H9 (cell line): ENCODE measurements around the gene LMAN1. TPM values are rescaled to one million over a fixed set of nuclear protein-coding genes. Genes with fewer than 3 reads are reported as not detected.

Experiments
- DNase-seq: peaks from one replicate; pipeline ENCODE4 v3.0.0-alpha.2; 2017
- H2AFZ ChIP-seq: one replicate; pipeline ENCODE4 v1.6.1; 2013; ENCODE audit warnings: mild to moderate bottlenecking, low read length, control low read depth, moderate library complexity
- H2AK5ac ChIP-seq: 2 replicates; pipeline ENCODE4 v1.6.1; 2013; ENCODE audit warnings: low read length, control low read depth, mixed read lengths; ENCODE audit not compliant: insufficient read length
- H2BK120ac ChIP-seq: one replicate; pipeline ENCODE4 v1.6.1; 2013; ENCODE audit warnings: low read depth, mild to moderate bottlenecking, low read length, control low read depth, inconsistent platforms; ENCODE audit not compliant: poor library complexity, severe bottlenecking
- H2BK12ac ChIP-seq: 2 replicates; pipeline ENCODE4 v1.6.1; 2013; ENCODE audit warnings: low read length, control low read depth, mixed read lengths, low read depth; ENCODE audit not compliant: insufficient read length
- H2BK15ac ChIP-seq: 2 replicates; pipeline ENCODE4 v1.6.1; 2013; ENCODE audit warnings: low read depth, low read length, control low read depth
- H2BK20ac ChIP-seq: one replicate; pipeline ENCODE4 v1.6.1; 2013; ENCODE audit warnings: low read depth, mild to moderate bottlenecking, low read length, control low read depth, inconsistent platforms; ENCODE audit not compliant: poor library complexity, severe bottlenecking
- H2BK5ac ChIP-seq: 2 replicates; pipeline ENCODE4 v1.6.1; 2013; ENCODE audit warnings: low read length, control low read depth, mixed read lengths; ENCODE audit not compliant: insufficient read length
- H3K14ac ChIP-seq: 2 replicates; pipeline ENCODE4 v1.6.1; 2013; ENCODE audit warnings: low read length, control low read depth; ENCODE audit not compliant: insufficient read depth
- H3K18ac ChIP-seq: 2 replicates; pipeline ENCODE4 v1.6.1; 2013; ENCODE audit warnings: low read depth, mild to moderate bottlenecking, mixed read lengths, low read length, control low read depth; ENCODE audit not compliant: insufficient read length
- H3K23ac ChIP-seq: 2 replicates; pipeline ENCODE4 v1.6.1; 2013; ENCODE audit warnings: low read length, control low read depth, mixed read lengths, low read depth; ENCODE audit not compliant: insufficient read length
- H3K23me2 ChIP-seq: 2 replicates; pipeline ENCODE4 v1.6.1; 2013; ENCODE audit warnings: low read depth, mild to moderate bottlenecking, mixed read lengths, low read length, control low read depth; ENCODE audit not compliant: insufficient read length, poor library complexity, severe bottlenecking
- H3K27ac ChIP-seq: 2 replicates; pipeline ENCODE4 v1.5.1; 2013; ENCODE audit warnings: low read length, control low read depth, mixed read lengths, low read depth; ENCODE audit not compliant: insufficient read length
- H3K27me3 ChIP-seq: 2 replicates; pipeline ENCODE4 v1.6.1; 2013; ENCODE audit warnings: low read length, control low read depth, inconsistent platforms; ENCODE audit not compliant: insufficient read depth
- H3K4ac ChIP-seq: 2 replicates; pipeline ENCODE4 v1.6.1; 2013; ENCODE audit warnings: low read depth, mild to moderate bottlenecking, control low read depth, inconsistent platforms, low read length, moderate library complexity
- H3K4me1 ChIP-seq: 2 replicates; pipeline ENCODE4 v1.6.1; 2013; ENCODE audit warnings: low read length, control low read depth, inconsistent platforms; ENCODE audit not compliant: insufficient read depth
- H3K4me2 ChIP-seq: 2 replicates; pipeline ENCODE4 v1.6.1; 2013; ENCODE audit warnings: low read length, control low read depth, mixed read lengths; ENCODE audit not compliant: insufficient read length, insufficient read depth
- H3K56ac ChIP-seq: 2 replicates; pipeline ENCODE4 v1.6.1; 2013; ENCODE audit warnings: low read depth, mild to moderate bottlenecking, mixed read lengths, low read length, control low read depth; ENCODE audit not compliant: insufficient read length
- H3K79me1 ChIP-seq: 2 replicates; pipeline ENCODE4 v1.6.1; 2013; ENCODE audit warnings: low read depth, mild to moderate bottlenecking, moderate library complexity, low read length, control low read depth, inconsistent platforms; ENCODE audit not compliant: insufficient read depth, poor library complexity, severe bottlenecking
- H3K79me2 ChIP-seq: 2 replicates; pipeline ENCODE4 v1.6.1; 2013; ENCODE audit warnings: low read length, control low read depth, inconsistent platforms; ENCODE audit not compliant: insufficient read depth
- H3K9ac ChIP-seq: 2 replicates; pipeline ENCODE4 v1.6.1; 2013; ENCODE audit warnings: low read length, control low read depth, mixed read lengths; ENCODE audit not compliant: insufficient read length; ENCODE audit errors: extremely low read depth
- H3K9me3 ChIP-seq: one replicate; pipeline ENCODE4 v1.6.1; 2013; ENCODE audit warnings: low read depth, low read length, inconsistent platforms; ENCODE audit not compliant: control insufficient read depth
- H3T11ph ChIP-seq: one replicate; pipeline ENCODE4 v1.6.1; 2013; ENCODE audit warnings: mild to moderate bottlenecking, low read length, control low read depth, inconsistent platforms
- H4K20me1 ChIP-seq: one replicate; pipeline ENCODE4 v1.6.1; 2013; ENCODE audit not compliant: control insufficient read depth, insufficient read length, insufficient read depth
- H4K5ac ChIP-seq: 2 replicates; pipeline ENCODE4 v1.6.1; 2013; ENCODE audit warnings: low read depth, mild to moderate bottlenecking, mixed read lengths, low read length, control low read depth; ENCODE audit not compliant: insufficient read length
- H4K8ac ChIP-seq: replicated peaks from 2 replicates; pipeline ENCODE4 v1.6.1; 2013; ENCODE audit warnings: low read length, control low read depth, mixed read lengths, low read depth; ENCODE audit not compliant: insufficient read length
- H4K91ac ChIP-seq: 2 replicates; pipeline ENCODE4 v1.6.1; 2013; ENCODE audit warnings: low read depth, mild to moderate bottlenecking, moderate library complexity, mixed read lengths, low read length, control low read depth; ENCODE audit not compliant: insufficient read length
- H3K27ac Mint-ChIP-seq, 3 experiments: 2 replicates in 2 of 3; 3 replicates in 1 of 3; pipeline ENCODE4 v1.8.0; 2020 to 2021; ENCODE audit warnings: mixed read lengths in 3 of 3, mild to moderate bottlenecking in 1 of 3, moderate library complexity in 1 of 3
- H3K27me3 Mint-ChIP-seq: 2 replicates; pipeline ENCODE4 v1.8.0; 2021; ENCODE audit warnings: low read depth, mild to moderate bottlenecking, moderate library complexity, mixed read lengths
- H3K36me3 Mint-ChIP-seq, 3 experiments: 2 replicates in 2 of 3; 3 replicates in 1 of 3; pipeline ENCODE4 v1.8.0; 2020 to 2021; ENCODE audit warnings: low read depth in 3 of 3, mixed read lengths in 3 of 3; ENCODE audit not compliant: insufficient read depth in 1 of 3
- H3K4me1 Mint-ChIP-seq, 2 experiments: 2 replicates each; pipeline ENCODE4 v1.8.0; 2020; ENCODE audit warnings: mixed read lengths in 2 of 2
- H3K4me3 Mint-ChIP-seq, 2 experiments: 2 replicates in 1 of 2; 3 replicates in 1 of 2; pipeline ENCODE4 v1.8.0; 2020 to 2021; ENCODE audit warnings: mild to moderate bottlenecking in 2 of 2, mixed read lengths in 2 of 2, moderate library complexity in 1 of 2
- H3K9me3 Mint-ChIP-seq, 2 experiments: 2 replicates in 1 of 2; 3 replicates in 1 of 2; pipeline ENCODE4 v1.8.0; 2020; ENCODE audit warnings: mild to moderate bottlenecking in 2 of 2, mixed read lengths in 2 of 2, moderate library complexity in 1 of 2
- CTCF ChIP-seq: fragments of 200-600 bp; sonication (generic); conservative IDR thresholded peaks from 3 replicates; pipeline ENCODE4 v1.8.0; 2021; ENCODE audit warnings: antibody characterized with exemption, mild to moderate bottlenecking
- WGBS: extraction: QIAGEN DNeasy Blood & Tissue Kit; methylation state at CpG from one replicate; pipeline ENCODE4 v1.1.7; 2013; ENCODE audit warnings: missing lambda C conversion rate, low lambda C conversion rate, mixed read lengths; ENCODE audit not compliant: insufficient read length; ENCODE audit errors: extremely low coverage; 5-methylcytosine and 5-hydroxymethylcytosine counted together
- total RNA-seq: library from RNA; stranded (reverse); gene quantifications from 2 replicates; pipeline ENCODE4 v1.2.1, GENCODE V29; 2021

LMAN1 gene
- total RNA-seq, 1 experiment from 2014 or later: 63.6 TPM

DNA sequence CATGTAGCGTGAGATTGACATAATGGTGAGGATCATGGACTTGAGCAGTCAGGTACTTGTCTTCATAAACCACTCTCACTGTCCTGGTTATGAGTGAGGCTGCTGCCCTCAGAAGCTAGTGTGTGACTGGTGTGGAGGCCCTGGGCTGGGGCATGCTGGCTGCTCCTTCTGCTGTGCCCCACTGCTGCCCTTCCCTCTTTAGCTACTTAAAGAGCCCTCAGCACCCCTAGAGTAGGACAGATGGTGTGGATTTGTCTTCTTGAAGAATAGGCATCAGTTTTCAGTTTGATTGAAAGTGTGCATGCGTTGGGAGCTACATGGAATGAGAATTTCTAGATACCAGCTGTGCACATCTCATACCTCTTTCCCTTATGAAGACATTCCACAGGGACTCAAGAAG, 56.1 kb downstream of the LMAN1 start:
- H3K4me3 Mint-ChIP-seq: no peak overlapping the region
- Histone ChIP-seq H4K20me1 (no peaks in the 10 kb centered on the region), H4K91ac (no peak overlapping the region), H3K27me3 (no peaks in the 10 kb centered on the region), H2BK20ac (no peak overlapping the region), H2BK15ac (no peak overlapping the region), H3K9me3 (no peaks in the 10 kb centered on the region), H3K14ac (no peak overlapping the region), H3K79me2 (no peaks in the 10 kb centered on the region), H3K4ac (no peak overlapping the region), H3K23me2 (no peaks in the 10 kb centered on the region), H3K4me1 (no peaks in the 10 kb centered on the region), H2BK5ac (no peak overlapping the region), H3K56ac (no peak overlapping the region), H2BK12ac (no peak overlapping the region), H3K9ac (no peak overlapping the region), H2AK5ac (no peak overlapping the region), H2AFZ (no peak overlapping the region), H3K79me1 (no peaks in the 10 kb centered on the region), H3T11ph (no peak overlapping the region), H2BK120ac (no peak overlapping the region), H4K5ac (no peak overlapping the region), H3K18ac (no peak overlapping the region), H3K4me2 (no peak overlapping the region), H3K27ac (no peak overlapping the region), H3K23ac (no peak overlapping the region), H4K8ac (no peak overlapping the region)
- no peak overlapping the region; a peak in 1 of 7 replicates for H3K27ac Mint-ChIP-seq
- WGBS: no CpG with 5 or more reads among the region's 2 CpGs
- H3K4me1 Mint-ChIP-seq: peaks cover 0 to 3% of the 10 kb centered on the region in 2 experiments; a peak in 1 of 4 replicates
- no peaks in the 10 kb centered on the region for H3K36me3 Mint-ChIP-seq
- no peaks in the 10 kb centered on the region for H3K9me3 Mint-ChIP-seq
- no peak for DNase-seq
- no peak for TF ChIP-seq CTCF
- peaks cover 50% of the 10 kb centered on the region for H3K27me3 Mint-ChIP-seq
